HL-60 (cell line): ENCODE results near the gene ACACA.

Experiments
- CTCF ChIP-seq: IDR thresholded peaks from one replicate; pipeline ENCODE4 v1.5.1; 2011; ENCODE audit warnings: low read length, control low read depth, inconsistent platforms; ENCODE audit not compliant: insufficient read depth
- GABPA ChIP-seq: IDR thresholded peaks from 2 replicates; pipeline ENCODE4 v1.6.1; 2012; ENCODE audit warnings: low read depth
- POLR2AphosphoS5 ChIP-seq: IDR thresholded peaks from 2 replicates; pipeline ENCODE4 v1.6.1; 2012; ENCODE audit warnings: low read depth
- REST ChIP-seq: IDR thresholded peaks from 2 replicates; pipeline ENCODE4 v1.6.1; 2012; ENCODE audit warnings: low read depth; ENCODE audit not compliant: insufficient replicate concordance
- SPI1 ChIP-seq: IDR thresholded peaks from 2 replicates; pipeline ENCODE4 v1.6.1; 2012; ENCODE audit warnings: low read depth, mild to moderate bottlenecking, borderline replicate concordance

GRCh38 chr17:37087683-37088082, 319.0 kb downstream of the ACACA start:
- no peak for TF ChIP-seq CTCF
- TF ChIP-seq REST: no peak
- no peak for TF ChIP-seq SPI1
- TF ChIP-seq POLR2AphosphoS5: no peak
- no peak for TF ChIP-seq GABPA
